Activated CD4-positive, alpha-beta T cell treated with anti-CD3 and anti-CD28 coated beads, Interleukin-2, amount 50 U/mL, for 24 hours (primary cell): ENCODE data around the gene PSEN1.

Experiments used
- DNase-seq, 2 donors: peaks; one replicate each; pipeline ENCODE4 v3.0.0-alpha.2; 2020; ENCODE audit warnings: low read depth in 1 of 2, low spot score in 1 of 2

The PSEN1 gene

DNA sequence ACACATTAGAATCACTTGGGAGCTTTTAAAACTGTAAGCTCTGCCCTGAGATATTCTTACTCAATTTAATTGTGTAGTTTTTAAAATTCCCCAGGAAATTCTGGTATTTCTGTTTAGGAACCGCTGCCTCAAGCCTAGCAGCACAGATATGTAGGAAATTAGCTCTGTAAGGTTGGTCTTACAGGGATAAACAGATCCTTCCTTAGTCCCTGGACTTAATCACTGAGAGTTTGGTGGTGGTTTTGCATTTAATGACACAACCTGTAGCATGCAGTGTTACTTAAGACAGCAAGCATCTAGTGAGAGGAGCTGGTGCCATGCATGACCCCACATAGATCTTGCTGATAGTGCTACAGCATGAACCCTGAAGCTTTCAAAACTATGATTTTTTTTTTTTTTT, 81.1 kb downstream of the PSEN1 start:
- DNase-seq: no peak

DNA sequence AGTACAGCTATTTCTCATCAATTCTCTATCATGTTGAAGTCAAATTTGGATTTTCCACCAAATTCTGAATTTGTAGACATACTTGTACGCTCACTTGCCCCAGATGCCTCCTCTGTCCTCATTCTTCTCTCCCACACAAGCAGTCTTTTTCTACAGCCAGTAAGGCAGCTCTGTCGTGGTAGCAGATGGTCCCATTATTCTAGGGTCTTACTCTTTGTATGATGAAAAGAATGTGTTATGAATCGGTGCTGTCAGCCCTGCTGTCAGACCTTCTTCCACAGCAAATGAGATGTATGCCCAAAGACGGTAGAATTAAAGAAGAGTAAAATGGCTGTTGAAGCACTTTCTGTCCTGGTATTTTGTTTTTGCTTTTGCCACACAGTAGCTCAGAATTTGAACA, 83.8 kb downstream of the PSEN1 start:
- DNase-seq: no peak

- DNase-seq: no peak
Observed at GRCh38 chr14:73220634-73221033, 84.3 kb downstream of the PSEN1 start.

DNA sequence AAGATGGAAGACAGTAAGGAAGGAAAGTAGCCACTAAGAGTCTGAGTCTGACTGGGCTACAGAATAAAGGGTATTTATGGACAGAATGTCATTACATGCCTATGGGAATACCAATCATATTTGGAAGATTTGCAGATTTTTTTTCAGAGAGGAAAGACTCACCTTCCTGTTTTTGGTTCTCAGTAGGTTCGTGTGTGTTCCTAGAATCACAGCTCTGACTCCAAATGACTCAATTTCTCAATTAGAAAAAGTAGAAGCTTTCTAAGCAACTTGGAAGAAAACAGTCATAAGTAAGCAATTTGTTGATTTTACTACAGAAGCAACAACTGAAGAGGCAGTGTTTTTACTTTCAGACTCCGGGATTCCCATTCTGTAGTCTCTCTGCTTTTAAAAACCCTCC, 85.6 kb downstream of the PSEN1 start:
- no peak for DNase-seq

DNA sequence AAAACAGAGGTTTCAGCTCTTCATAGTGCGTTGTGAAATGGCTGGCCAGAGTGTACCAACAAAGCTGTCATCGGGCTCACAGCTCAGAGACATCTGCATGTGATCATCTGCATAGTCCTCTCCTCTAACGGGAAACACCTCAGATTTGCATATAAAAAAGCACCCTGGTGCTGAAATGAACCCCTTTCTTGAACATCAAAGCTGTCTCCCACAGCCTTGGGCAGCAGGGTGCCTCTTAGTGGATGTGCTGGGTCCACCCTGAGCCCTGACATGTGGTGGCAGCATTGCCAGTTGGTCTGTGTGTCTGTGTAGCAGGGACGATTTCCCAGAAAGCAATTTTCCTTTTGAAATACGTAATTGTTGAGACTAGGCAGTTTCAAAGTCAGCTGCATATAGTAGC, 86.7 kb downstream of the PSEN1 start:
- DNase-seq: no peak

DNA sequence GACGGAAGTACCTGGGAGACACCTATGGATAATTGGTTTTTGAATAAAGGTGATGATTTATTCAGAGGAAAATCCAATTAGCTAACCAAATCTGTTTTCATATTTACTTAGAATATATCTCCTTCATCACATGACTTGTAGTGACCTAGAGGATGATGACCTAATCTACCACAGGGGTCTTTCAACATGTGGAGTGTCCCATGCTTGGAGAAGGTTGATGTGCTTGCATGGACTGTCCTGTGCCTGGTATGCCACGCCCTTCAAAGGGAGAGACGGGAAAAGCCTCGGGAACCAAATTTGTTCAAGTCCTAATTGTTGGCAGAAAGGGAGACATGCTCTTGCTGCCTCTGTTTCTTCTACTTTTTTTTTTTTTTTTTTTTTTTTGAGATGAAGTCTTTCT, 89.2 kb downstream of the PSEN1 start:
- DNase-seq: no peak

GRCh38 chr14:73227812-73228781, 91.8 kb downstream of the PSEN1 start:
- no peak for DNase-seq

- DNase-seq: no peak
Observed at GRCh38 chr14:73230051-73230450, 93.7 kb downstream of the PSEN1 start.

- DNase-seq: no peak
Observed at GRCh38 chr14:73231981-73232851, 95.9 kb downstream of the PSEN1 start.

DNA sequence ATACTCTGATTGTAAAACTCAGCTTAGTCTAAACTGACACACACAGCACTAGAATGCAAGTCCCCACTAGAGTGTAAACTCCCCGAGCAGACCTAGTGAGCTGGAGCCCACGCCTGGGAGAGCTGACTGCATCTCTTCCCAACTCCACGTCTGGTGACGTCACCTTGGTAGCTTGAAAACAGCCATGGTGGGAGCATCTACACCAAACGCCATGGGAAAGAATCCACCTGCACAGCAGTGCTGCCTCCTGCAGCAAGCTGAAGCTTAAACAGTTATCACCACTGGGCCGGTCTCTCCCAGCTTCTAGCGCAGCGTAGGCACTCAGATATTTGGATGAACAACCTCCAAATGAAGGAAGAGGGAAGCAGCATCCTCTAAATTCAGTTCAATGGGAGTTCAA, 96.7 kb downstream of the PSEN1 start:
- no peak for DNase-seq

- DNase-seq: no peak
Observed at GRCh38 chr14:73233564-73233963, 97.3 kb downstream of the PSEN1 start.

DNA sequence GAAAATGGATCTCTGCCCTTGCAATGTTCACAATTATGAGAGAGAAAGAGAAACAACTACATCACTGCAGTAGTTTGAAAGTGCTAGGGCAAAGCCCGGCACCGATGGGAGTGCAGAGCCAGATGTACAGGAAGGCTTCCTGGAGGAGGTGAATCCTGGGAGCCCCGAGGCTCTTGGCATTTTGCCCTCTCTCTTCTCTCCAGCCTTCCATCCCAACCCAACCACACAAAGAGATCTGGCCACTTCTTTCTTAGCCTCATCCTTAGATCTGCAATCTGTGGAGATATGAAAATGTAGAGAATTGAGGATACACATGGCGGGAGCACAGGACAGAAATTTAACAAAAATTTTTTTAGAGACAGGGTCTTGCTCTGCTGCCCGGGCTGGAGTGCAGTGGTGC, 97.7 kb downstream of the PSEN1 start:
- no peak for DNase-seq

- DNase-seq: no peak
Observed at GRCh38 chr14:73234586-73235394, 98.5 kb downstream of the PSEN1 start.

DNA sequence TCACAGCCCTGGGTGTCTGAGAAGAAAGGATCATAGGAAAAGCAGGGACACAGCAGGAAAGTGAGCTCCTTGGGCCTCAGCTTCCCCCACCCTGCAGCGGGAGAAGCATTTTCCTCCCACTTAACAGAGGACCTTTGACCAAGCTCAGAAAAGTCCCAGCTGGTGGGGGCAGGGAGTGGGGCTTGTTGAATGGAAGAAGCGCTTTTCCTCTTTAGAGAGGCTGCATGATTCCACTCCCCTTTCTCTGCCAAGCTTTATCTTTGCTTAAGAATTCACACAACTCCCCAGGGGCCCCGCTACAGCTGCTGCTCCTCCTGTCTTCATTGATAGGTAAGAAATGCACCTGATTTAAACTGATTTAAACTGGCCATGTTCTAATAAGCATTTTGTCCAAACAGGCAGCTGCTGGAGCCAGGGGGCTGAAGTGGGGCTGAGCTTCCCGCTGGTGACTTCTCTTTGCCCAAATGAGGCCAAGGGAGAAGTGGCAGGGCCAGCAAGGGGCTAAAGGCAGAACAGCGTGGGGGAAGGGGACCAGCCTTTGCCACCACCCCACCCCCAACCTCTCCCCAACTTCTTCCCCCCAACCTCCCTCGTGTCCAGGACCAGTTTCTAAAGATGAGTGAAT, 99.3 kb downstream of the PSEN1 start:
- DNase-seq: no peak

DNA sequence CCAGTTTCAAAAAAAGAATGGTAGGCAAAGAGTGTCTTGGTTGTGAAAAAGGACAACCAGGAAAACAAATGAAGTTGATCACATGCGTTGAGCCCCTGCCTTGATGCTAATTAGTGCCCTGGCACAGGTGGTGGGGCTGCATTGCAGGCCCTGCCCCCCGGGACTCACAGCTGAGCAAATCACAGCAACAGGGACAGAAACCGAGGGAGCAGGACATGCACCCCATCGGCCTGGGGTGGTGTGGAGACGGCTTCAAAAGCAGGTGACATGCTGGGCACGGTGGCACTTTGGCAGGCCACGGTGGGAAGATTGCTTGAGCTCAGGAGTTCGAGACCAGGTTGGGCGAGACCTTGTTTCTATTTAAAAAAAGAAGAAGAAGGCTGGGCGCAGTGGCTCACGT, 99.8 kb downstream of the PSEN1 start:
- no peak for DNase-seq

GRCh38 chr14:73236752-73237218, 100.5 kb downstream of the PSEN1 start:
- no peak for DNase-seq

DNA sequence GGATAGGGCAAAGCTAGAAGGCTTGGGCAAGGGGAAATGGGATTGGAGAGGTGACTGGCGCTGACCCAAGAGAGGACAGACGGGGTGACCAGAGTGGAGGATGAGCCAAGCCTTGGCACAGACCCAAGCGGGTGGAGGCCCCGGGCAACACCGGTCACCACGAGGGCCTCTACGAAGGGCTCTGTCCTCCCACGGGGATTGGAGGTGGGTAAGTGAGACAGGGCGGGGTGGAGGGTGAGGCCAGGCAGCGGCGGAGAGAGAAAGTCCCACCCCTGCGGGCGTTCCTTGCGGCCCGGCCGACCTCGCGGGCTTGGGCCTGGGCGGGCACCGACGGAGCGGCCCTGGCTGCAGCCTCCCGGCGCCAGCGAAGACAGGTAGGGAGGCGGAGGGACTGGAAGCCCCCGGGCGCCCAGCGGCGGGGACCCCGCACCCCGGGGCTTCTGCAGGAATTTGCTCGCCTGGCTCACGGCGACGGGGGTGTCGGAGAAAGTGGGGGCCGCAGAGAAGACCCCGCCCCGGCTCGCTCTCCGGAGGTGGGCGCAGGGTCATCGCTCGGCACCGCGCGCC, 101.0 kb downstream of the PSEN1 start, which contains the start of gene PAPLN:
TSS of gene PAPLN (plus strand) at position 288 of the 567 bp plus-strand sequence. CDS start 2,273 bp downstream, outside the sequence.
- DNase-seq: no peak

GRCh38 chr14:73237786-73238423, 101.6 kb downstream of the PSEN1 start:
- no peak for DNase-seq

DNA sequence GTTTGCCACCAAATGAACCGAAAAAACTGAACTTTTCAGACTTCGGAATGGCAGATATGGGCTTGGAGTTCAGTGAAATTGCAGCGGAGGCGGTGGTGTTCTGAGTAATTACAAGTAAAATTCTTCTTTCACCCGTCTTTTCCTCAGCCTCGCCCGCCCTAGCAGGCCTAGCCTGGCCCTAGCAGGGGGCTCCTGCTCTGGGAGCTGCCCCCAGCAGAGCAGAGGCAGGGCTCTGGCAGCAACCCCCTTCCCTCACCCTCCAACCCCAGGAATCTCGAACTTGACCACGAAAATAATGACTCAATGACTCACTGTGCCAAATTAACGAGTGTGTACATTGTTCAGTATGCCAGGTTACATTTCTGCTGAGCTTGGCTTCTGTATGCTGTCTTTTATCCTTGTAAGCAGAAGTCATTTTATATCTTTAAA, 102.1 kb downstream of the PSEN1 start:
- DNase-seq: no peak

DNA sequence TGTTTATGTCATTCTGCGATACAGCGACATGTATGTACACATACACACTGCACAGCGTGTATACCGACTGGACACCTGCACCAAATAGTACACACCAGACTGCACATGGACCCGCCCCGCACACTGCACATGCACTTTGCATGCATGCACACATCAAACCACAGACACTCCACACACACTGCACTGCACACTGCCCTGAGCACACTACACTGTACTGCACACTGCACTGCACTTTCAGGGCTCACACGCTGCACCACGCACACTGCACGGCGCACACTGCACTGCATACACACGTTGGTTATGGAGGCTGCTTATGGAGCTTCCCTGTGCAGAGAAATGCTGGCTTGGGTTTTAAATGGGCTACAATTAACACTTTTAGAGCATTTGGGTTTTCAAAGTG, 102.6 kb downstream of the PSEN1 start:
- no peak for DNase-seq
